Measurements from ENCODE around the gene GTPBP4.
"Not testable (repeated sequence)": the region's sequence is repeated elsewhere in the genome, so short reads cannot be mapped to it uniquely, and the experiment has no call there.

Gene GTPBP4

GRCh38 chr10:1026578-1026977, 38.3 kb downstream of the GTPBP4 start:
- no peak overlapping the region for H3K9ac ChIP-seq (ENCODE audit: low read length)
- no peaks in the 10 kb centered on the region for H3K27me3 ChIP-seq (ENCODE audit: control insufficient read depth, insufficient read depth, low read length)
- H3K27ac ChIP-seq (ENCODE audit: low read depth, low read length), result no peak overlapping the region
- H3K4me1 ChIP-seq (ENCODE audit: control insufficient read depth, insufficient read depth, low read length), result peaks cover 4% of the 10 kb centered on the region; the same call in 1 of the 2 replicates
- H3K9me3 ChIP-seq (ENCODE audit: control insufficient read depth, insufficient read depth, low read depth, low read length), result no peaks in the 10 kb centered on the region
- no peak overlapping the region for H3K4me3 ChIP-seq (ENCODE audit: low read depth, low read length)
- no peaks in the 10 kb centered on the region for H3K36me3 ChIP-seq (ENCODE audit: control insufficient read depth, insufficient read depth, low read length)

GRCh38 chr10:1029838-1030237, 41.6 kb downstream of the GTPBP4 start:
- no peak overlapping the region for H3K9ac ChIP-seq (ENCODE audit: low read length)
- no peaks in the 10 kb centered on the region; the same call in 1 of the 2 replicates for H3K4me1 ChIP-seq (ENCODE audit: control insufficient read depth, insufficient read depth, low read length)
- no peaks in the 10 kb centered on the region for H3K9me3 ChIP-seq (ENCODE audit: control insufficient read depth, insufficient read depth, low read depth, low read length)

GRCh38 chr10:1033601-1034000, 45.4 kb downstream of the GTPBP4 start:
- Histone ChIP-seq H3K27me3 (ENCODE audit: control insufficient read depth, insufficient read depth, low read length) (no peaks in the 10 kb centered on the region), H3K4me3 (ENCODE audit: low read depth, low read length) (no peak overlapping the region), H3K9ac (ENCODE audit: low read length) (no peak overlapping the region), H3K9me3 (ENCODE audit: control insufficient read depth, insufficient read depth, low read depth, low read length) (no peaks in the 10 kb centered on the region), H3K36me3 (ENCODE audit: control insufficient read depth, insufficient read depth, low read length) (peaks cover 5% of the 10 kb centered on the region; the same call in 1 of the 2 replicates), H3K4me1 (ENCODE audit: control insufficient read depth, insufficient read depth, low read length) (no peaks in the 10 kb centered on the region; the same call in 1 of the 2 replicates), H3K27ac (ENCODE audit: low read depth, low read length) (no peak overlapping the region)

More at GRCh38 chr10:1029838-1030237, 41.6 kb downstream of the GTPBP4 start:
- no peaks in the 10 kb centered on the region for H3K27me3 ChIP-seq (ENCODE audit: control insufficient read depth, insufficient read depth, low read length)
- no peaks in the 10 kb centered on the region for H3K36me3 ChIP-seq (ENCODE audit: control insufficient read depth, insufficient read depth, low read length)
- H3K27ac ChIP-seq (ENCODE audit: low read depth, low read length), result no peak overlapping the region
- no peak overlapping the region for H3K4me3 ChIP-seq (ENCODE audit: low read depth, low read length)

- no peak overlapping the region for H3K9ac ChIP-seq (ENCODE audit: low read length)
- H3K4me1 ChIP-seq (ENCODE audit: control insufficient read depth, insufficient read depth, low read length), result no peaks in the 10 kb centered on the region; the same call in 1 of the 2 replicates
- H3K27me3 ChIP-seq (ENCODE audit: control insufficient read depth, insufficient read depth, low read length), result no peaks in the 10 kb centered on the region
- H3K27ac ChIP-seq (ENCODE audit: low read depth, low read length), result no peak overlapping the region
- H3K9me3 ChIP-seq (ENCODE audit: control insufficient read depth, insufficient read depth, low read depth, low read length), result no peaks in the 10 kb centered on the region
- H3K4me3 ChIP-seq (ENCODE audit: low read depth, low read length), result no peak overlapping the region
- H3K36me3 ChIP-seq (ENCODE audit: control insufficient read depth, insufficient read depth, low read length), result peaks cover 13% of the 10 kb centered on the region; the same call in 1 of the 2 replicates
These were observed 46.5 kb downstream of the GTPBP4 start for GRCh38 chr10:1034758-1035157.

GRCh38 chr10:1035201-1035600, 47.0 kb downstream of the GTPBP4 start:
- H3K9me3 ChIP-seq (ENCODE audit: control insufficient read depth, insufficient read depth, low read depth, low read length), result no peaks in the 10 kb centered on the region
- peaks cover 18% of the 10 kb centered on the region for H3K36me3 ChIP-seq (ENCODE audit: control insufficient read depth, insufficient read depth, low read length)
- H3K4me1 ChIP-seq (ENCODE audit: control insufficient read depth, insufficient read depth, low read length), result no peaks in the 10 kb centered on the region; the same call in 1 of the 2 replicates
- H3K4me3 ChIP-seq (ENCODE audit: low read depth, low read length), result no peak overlapping the region
- H3K27me3 ChIP-seq (ENCODE audit: control insufficient read depth, insufficient read depth, low read length), result no peaks in the 10 kb centered on the region
- no peak overlapping the region for H3K27ac ChIP-seq (ENCODE audit: low read depth, low read length)
- no peak overlapping the region for H3K9ac ChIP-seq (ENCODE audit: low read length)

- peaks cover 29% of the 10 kb centered on the region for H3K36me3 ChIP-seq (ENCODE audit: control insufficient read depth, insufficient read depth, low read length)
- no peaks in the 10 kb centered on the region for H3K4me1 ChIP-seq (ENCODE audit: control insufficient read depth, insufficient read depth, low read length)
- H3K27me3 ChIP-seq (ENCODE audit: control insufficient read depth, insufficient read depth, low read length), result no peaks in the 10 kb centered on the region
- no peak overlapping the region for H3K4me3 ChIP-seq (ENCODE audit: low read depth, low read length)
- no peaks in the 10 kb centered on the region for H3K9me3 ChIP-seq (ENCODE audit: control insufficient read depth, insufficient read depth, low read depth, low read length)
- H3K9ac ChIP-seq (ENCODE audit: low read length), result no peak overlapping the region
- no peak overlapping the region for H3K27ac ChIP-seq (ENCODE audit: low read depth, low read length)
These were observed 48.1 kb downstream of the GTPBP4 start for GRCh38 chr10:1036341-1036791.

GRCh38 chr10:1037098-1037497, 48.9 kb downstream of the GTPBP4 start:
- Histone ChIP-seq H3K4me1 (ENCODE audit: control insufficient read depth, insufficient read depth, low read length) (no peaks in the 10 kb centered on the region), H3K4me3 (ENCODE audit: low read depth, low read length) (no peak overlapping the region), H3K9me3 (ENCODE audit: control insufficient read depth, insufficient read depth, low read depth, low read length) (no peaks in the 10 kb centered on the region), H3K36me3 (ENCODE audit: control insufficient read depth, insufficient read depth, low read length) (peaks cover 37% of the 10 kb centered on the region), H3K27me3 (ENCODE audit: control insufficient read depth, insufficient read depth, low read length) (no peaks in the 10 kb centered on the region), H3K9ac (ENCODE audit: low read length) (no peak overlapping the region), H3K27ac (ENCODE audit: low read depth, low read length) (no peak overlapping the region)

GRCh38 chr10:1038769-1039168, 50.5 kb downstream of the GTPBP4 start:
- H3K36me3 ChIP-seq (ENCODE audit: control insufficient read depth, insufficient read depth, low read length), result peaks cover 54% of the 10 kb centered on the region
- H3K27ac ChIP-seq (ENCODE audit: low read depth, low read length); H3K9ac ChIP-seq (ENCODE audit: low read length); H3K4me1 ChIP-seq (ENCODE audit: control insufficient read depth, insufficient read depth, low read length); H3K27me3 ChIP-seq (ENCODE audit: control insufficient read depth, insufficient read depth, low read length); H3K4me3 ChIP-seq (ENCODE audit: low read depth, low read length); H3K9me3 ChIP-seq (ENCODE audit: control insufficient read depth, insufficient read depth, low read depth, low read length): not testable (repeated sequence)

- Histone ChIP-seq H3K27me3 (ENCODE audit: control insufficient read depth, insufficient read depth, low read length) (no peaks in the 10 kb centered on the region), H3K36me3 (ENCODE audit: control insufficient read depth, insufficient read depth, low read length) (peaks cover 66% of the 10 kb centered on the region), H3K9ac (ENCODE audit: low read length) (no peak overlapping the region), H3K4me1 (ENCODE audit: control insufficient read depth, insufficient read depth, low read length) (no peaks in the 10 kb centered on the region), H3K4me3 (ENCODE audit: low read depth, low read length) (no peak overlapping the region), H3K9me3 (ENCODE audit: control insufficient read depth, insufficient read depth, low read depth, low read length) (no peaks in the 10 kb centered on the region), H3K27ac (ENCODE audit: low read depth, low read length) (no peak overlapping the region)
These were observed 51.9 kb downstream of the GTPBP4 start for GRCh38 chr10:1040133-1040532.

- peaks cover 77% of the 10 kb centered on the region for H3K36me3 ChIP-seq (ENCODE audit: control insufficient read depth, insufficient read depth, low read length)
- no peaks in the 10 kb centered on the region for H3K27me3 ChIP-seq (ENCODE audit: control insufficient read depth, insufficient read depth, low read length)
- H3K4me1 ChIP-seq (ENCODE audit: control insufficient read depth, insufficient read depth, low read length), result no peaks in the 10 kb centered on the region
- no peak overlapping the region for H3K27ac ChIP-seq (ENCODE audit: low read depth, low read length)
- no peaks in the 10 kb centered on the region for H3K9me3 ChIP-seq (ENCODE audit: control insufficient read depth, insufficient read depth, low read depth, low read length)
- no peak overlapping the region for H3K9ac ChIP-seq (ENCODE audit: low read length)
- H3K4me3 ChIP-seq (ENCODE audit: low read depth, low read length), result no peak overlapping the region
These were observed 53.3 kb downstream of the GTPBP4 start for GRCh38 chr10:1041514-1041913.

- no peak overlapping the region for H3K27ac ChIP-seq (ENCODE audit: low read depth, low read length)
- no peaks in the 10 kb centered on the region for H3K27me3 ChIP-seq (ENCODE audit: control insufficient read depth, insufficient read depth, low read length)
- H3K4me3 ChIP-seq (ENCODE audit: low read depth, low read length), result no peak overlapping the region
- H3K9me3 ChIP-seq (ENCODE audit: control insufficient read depth, insufficient read depth, low read depth, low read length), result no peaks in the 10 kb centered on the region
- no peak overlapping the region for H3K9ac ChIP-seq (ENCODE audit: low read length)
- peaks cover 80% of the 10 kb centered on the region for H3K36me3 ChIP-seq (ENCODE audit: control insufficient read depth, insufficient read depth, low read length)
- H3K4me1 ChIP-seq (ENCODE audit: control insufficient read depth, insufficient read depth, low read length), result 0 out of 2 replicates have a peak, but pooled peaks cover 3% of the 10 kb centered on the region
These were observed 55.3 kb downstream of the GTPBP4 start for GRCh38 chr10:1043532-1043995.
